Coronary artery (tissue), 2 donors: ENCODE measurements around the gene PPP1R17.

Experiments
- DNase-seq: peaks from one replicate; pipeline ENCODE4 v3.0.0-alpha.2; 2017; ENCODE audit warnings: low spot score
- H3K27ac ChIP-seq, 2 donors: fragments of 200-600 bp; sonication (generic); one replicate each; pipeline ENCODE4 v1.5.1; 2016 to 2019
- H3K4me3 ChIP-seq: fragments of 200-600 bp; sonication (generic); 2 replicates; pipeline ENCODE4 v1.5.1; 2016; ENCODE audit warnings: mild to moderate bottlenecking, moderate library complexity
- TF ChIP-seq, protein P1 (sequence below): fragments of 200-600 bp; sonication (generic); IDR thresholded peaks from one replicate; pipeline ENCODE4 v1.5.1; 2019; ENCODE audit warnings: antibody characterized with exemption

PPP1R17 gene

DNA sequence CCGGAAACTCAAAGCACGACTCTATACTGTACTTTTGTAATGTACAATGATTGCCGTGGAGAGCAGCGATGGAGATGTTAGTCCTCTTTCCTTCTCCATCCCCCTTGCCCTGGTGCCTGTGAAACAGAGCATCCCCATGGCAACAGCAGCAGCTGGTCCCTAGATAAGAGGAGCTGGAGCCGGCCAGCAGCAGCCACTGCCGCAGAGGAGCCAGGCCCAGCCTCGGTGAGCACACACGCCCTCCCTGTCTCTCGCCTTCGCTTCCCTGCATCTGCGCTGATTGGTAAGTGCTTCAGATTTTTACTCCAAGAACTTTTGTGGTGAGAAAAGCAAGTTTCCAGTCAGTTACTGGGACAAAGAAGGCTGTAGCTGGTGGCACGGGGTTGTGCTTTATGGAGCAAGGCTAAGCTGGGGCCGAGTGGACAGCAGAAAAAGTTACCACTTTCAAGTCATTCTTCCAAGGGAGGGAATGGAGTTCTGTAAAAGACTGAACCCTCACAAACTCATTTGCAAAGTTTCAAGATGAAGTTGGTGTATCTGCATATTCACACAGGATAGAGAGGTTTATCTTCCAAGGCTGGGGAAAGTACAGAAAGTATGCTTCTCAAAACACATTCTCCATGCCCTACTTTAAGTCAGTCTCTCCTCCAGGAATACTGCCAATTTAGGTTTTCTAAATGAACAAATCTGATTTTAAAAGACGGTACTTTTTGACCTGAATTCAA lies at the start of gene PPP1R17:
TSS of gene PPP1R17 (plus strand) at position 192 of the 725 bp plus-strand sequence. CDS start 5,227 bp downstream, outside the sequence.
- TF ChIP-seq, protein P1, sequence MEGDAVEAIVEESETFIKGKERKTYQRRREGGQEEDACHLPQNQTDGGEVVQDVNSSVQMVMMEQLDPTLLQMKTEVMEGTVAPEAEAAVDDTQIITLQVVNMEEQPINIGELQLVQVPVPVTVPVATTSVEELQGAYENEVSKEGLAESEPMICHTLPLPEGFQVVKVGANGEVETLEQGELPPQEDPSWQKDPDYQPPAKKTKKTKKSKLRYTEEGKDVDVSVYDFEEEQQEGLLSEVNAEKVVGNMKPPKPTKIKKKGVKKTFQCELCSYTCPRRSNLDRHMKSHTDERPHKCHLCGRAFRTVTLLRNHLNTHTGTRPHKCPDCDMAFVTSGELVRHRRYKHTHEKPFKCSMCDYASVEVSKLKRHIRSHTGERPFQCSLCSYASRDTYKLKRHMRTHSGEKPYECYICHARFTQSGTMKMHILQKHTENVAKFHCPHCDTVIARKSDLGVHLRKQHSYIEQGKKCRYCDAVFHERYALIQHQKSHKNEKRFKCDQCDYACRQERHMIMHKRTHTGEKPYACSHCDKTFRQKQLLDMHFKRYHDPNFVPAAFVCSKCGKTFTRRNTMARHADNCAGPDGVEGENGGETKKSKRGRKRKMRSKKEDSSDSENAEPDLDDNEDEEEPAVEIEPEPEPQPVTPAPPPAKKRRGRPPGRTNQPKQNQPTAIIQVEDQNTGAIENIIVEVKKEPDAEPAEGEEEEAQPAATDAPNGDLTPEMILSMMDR, result no peak
- DNase-seq, result no peak
- H3K4me3 ChIP-seq, result no peak within 1 kb of the TSS
- H3K27ac ChIP-seq, result no peak within 1 kb of the TSS

DNA sequence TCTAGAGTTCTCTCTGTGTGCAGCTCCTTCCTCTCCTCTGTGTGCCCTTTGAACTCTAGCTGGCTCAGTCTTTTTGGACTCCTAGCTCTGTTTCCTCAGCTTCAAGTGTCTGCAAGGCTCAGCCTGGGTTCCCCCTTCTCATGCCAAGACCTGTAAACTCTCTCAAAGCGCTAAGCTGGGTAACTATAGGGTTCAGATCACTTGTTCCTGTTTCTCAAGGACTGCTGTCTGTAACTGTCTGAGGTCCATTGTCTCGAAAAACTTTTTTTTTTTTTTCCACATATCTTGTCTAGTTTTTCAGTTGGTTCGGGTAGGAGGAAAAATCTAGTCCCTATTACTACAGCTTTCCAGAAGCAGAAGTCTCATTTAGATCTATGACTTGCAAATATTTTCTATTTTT lies 46.6 kb upstream of the PPP1R17 start:
- Histone ChIP-seq H3K27ac (no peak overlapping the region), H3K4me3 (no peak overlapping the region)
- TF ChIP-seq, protein P1, result no peak
- DNase-seq, result no peak

DNA sequence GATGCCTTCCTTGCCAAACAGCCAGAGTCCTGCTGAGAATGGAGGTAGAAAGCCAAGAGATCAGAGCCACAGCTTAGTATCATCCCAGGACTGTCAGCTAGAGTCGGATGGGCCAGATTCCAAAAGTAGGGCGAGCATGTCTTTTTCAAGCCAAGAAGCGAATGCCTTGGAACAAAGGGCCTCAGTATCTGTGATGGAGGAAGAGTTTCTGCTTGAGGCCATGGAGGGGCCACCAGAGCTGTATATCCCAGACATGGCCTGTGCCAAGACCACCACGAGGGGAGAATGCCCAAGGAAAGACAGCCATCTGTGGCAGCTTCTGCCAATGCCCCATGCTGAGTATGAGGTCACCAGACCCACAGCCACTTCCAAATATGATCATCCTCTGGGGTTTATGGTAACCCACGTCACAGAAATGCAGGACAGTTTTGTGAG lies 44.3 kb upstream of the PPP1R17 start:
- TF ChIP-seq, protein P1, result no peak

DNA sequence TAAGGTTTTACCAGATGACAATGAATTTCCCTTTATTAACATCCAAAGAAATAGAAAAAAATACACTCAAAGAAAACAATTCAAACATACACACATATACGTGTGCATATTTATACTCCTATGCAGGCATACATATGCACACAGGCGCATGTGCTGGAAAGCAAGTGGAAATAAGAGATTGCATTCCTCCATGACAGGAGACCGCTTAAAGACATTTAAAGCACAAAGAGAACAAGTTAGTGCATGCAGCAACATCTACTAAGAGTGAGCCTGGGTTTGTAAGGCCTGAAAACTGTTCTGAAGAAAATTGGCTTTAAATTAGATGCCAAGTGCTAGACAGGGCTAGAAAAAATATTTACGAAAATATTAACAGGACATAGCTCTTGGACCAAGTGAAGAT lies 40.1 kb upstream of the PPP1R17 start:
- TF ChIP-seq, protein P1, result no peak
- H3K27ac ChIP-seq, result no peak overlapping the region
- no peak overlapping the region for H3K4me3 ChIP-seq
- DNase-seq, result no peak

More for the DNA sequence above, 44.3 kb upstream of the PPP1R17 start:
- Histone ChIP-seq H3K4me3 (no peak overlapping the region), H3K27ac (no peak overlapping the region)
- no peak for DNase-seq

DNA sequence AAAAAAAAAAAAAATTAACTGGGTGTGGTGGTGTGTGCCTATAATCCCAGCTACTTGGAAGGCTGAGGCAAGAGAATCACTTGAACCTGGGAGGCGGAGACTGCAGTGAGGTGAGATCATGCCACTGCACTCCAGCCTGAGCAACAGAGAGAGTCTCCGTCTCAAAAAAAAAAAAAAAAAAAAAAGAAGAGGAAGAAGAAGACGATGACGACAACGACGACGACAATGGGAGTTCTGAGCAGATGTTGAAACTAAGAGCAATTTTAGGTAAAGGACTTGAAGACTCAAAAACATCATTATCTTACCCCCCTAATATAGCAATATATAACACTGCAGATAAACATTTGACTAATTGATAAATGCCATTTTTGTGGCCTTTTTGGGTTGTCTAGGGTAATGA lies 39.5 kb upstream of the PPP1R17 start:
- H3K27ac ChIP-seq, result no peak overlapping the region
- no peak for DNase-seq
- no peak overlapping the region for H3K4me3 ChIP-seq
- TF ChIP-seq, protein P1, result no peak

DNA sequence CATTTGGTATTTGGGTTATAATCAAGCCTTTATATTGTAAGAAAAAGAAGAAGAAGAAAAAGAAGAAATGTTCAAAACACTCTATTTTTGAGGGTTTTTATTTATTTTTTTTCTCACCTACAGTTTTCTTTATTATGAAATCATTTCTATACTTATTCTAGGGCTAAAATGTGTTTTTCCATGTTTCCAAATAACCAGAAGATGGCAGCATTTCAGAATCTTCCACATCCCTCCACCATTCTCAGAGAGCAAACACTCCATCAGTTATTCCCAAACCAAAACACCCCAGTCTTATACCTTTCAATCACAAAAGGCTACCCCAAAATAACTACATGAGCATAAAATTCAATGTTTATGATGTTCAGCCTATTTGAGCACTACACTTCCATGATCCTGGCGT lies 38.7 kb upstream of the PPP1R17 start:
- TF ChIP-seq, protein P1, result no peak
- no peak overlapping the region for H3K4me3 ChIP-seq
- H3K27ac ChIP-seq, result no peak overlapping the region
- DNase-seq, result no peak

DNA sequence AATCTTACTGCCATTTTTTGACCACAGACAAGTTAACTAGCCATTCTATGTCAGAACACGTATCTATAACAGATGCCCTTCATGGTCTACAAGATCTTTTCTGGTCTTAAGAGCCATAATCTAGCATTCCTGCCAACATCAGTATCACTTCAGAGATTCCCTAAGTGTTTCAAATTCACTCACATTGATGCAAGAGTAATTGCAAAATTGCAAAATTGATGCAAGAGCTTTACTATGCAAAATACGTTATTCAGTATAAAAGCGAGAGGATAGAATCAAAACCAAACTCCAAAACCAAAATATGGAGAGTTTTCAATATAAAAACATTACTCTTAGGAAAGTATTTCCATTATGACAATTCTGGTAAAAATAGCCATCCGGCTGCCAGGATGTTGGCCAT lies 38.1 kb upstream of the PPP1R17 start:
- TF ChIP-seq, protein P1, result no peak
- H3K4me3 ChIP-seq, result no peak overlapping the region
- DNase-seq, result no peak
- H3K27ac ChIP-seq, result no peak overlapping the region
